ENCODE results near the gene CFHR4.
"Not testable (repeated sequence)": the region's sequence is repeated elsewhere in the genome, so short reads cannot be mapped to it uniquely, and the experiment has no call there.

- TF ChIP-seq EZH2 (IDR thresholded peaks at IDR 0.05; ENCODE audit: borderline replicate concordance, insufficient read depth, low read depth, low read length, poor library complexity, severe bottlenecking); CTCF (IDR thresholded peaks at IDR 0.05): not testable (repeated sequence)
Observed at GRCh38 chr1:196932853-196933252, 45.0 kb downstream of the CFHR4 start.
